Activated CD4-positive, alpha-beta T cell treated with anti-CD3 and anti-CD28 coated beads, Interleukin-2, amount 10 ng/mL, durations not matched to agents 7 days and 5 days (primary cell): ENCODE measurements around the gene RCAN1. TPM values are rescaled to one million over a fixed set of nuclear protein-coding genes. Genes with fewer than 3 reads are reported as not detected.
A peak's percentile ranks its signal among the peaks of the same experiment; 100 is the strongest.

Source experiments
- CTCF ChIA-PET: fragments of 350-600 bp; sonication (Branson Sonifier 250); formaldehyde crosslinking; loops from one replicate; lab custom pipeline; 2021; ENCODE audit warnings: antibody characterized with exemption; lab: Charles Lee
- POLR2A ChIA-PET: fragments of 350-600 bp; sonication (Branson Sonifier 250); formaldehyde crosslinking; loops from one replicate; lab custom pipeline; 2021; ENCODE audit warnings: antibody characterized with exemption; lab: Charles Lee
- DNase-seq: peaks from one replicate; pipeline ENCODE4 v3.0.0-alpha.2; 2020
- H3K27ac Mint-ChIP-seq: one replicate; pipeline ENCODE4 v1.8.0; 2021; ENCODE audit warnings: mild to moderate bottlenecking, moderate library complexity, mixed read lengths
- H3K27me3 Mint-ChIP-seq: one replicate; pipeline ENCODE4 v1.8.0; 2021; ENCODE audit warnings: mixed read lengths
- H3K36me3 Mint-ChIP-seq: one replicate; pipeline ENCODE4 v1.8.0; 2021; ENCODE audit warnings: low read depth, mixed read lengths
- H3K4me1 Mint-ChIP-seq: one replicate; pipeline ENCODE4 v1.8.0; 2021; ENCODE audit warnings: mixed read lengths
- H3K4me3 Mint-ChIP-seq: one replicate; pipeline ENCODE4 v1.8.0; 2021; ENCODE audit warnings: mild to moderate bottlenecking, moderate library complexity, mixed read lengths
- H3K9me3 Mint-ChIP-seq: one replicate; pipeline ENCODE4 v1.8.0; 2021; ENCODE audit warnings: mixed read lengths
- total RNA-seq, 2 experiments: library from RNA; stranded (reverse); gene quantifications; one replicate each; pipeline ENCODE4 v1.2.3, GENCODE V29; 2021

The RCAN1 gene
- total RNA-seq, 2 experiments from 2014 or later: 8.0 to 8.2 TPM

- no peaks in the 10 kb centered on the region for H3K9me3 Mint-ChIP-seq
- no peaks in the 10 kb centered on the region for H3K36me3 Mint-ChIP-seq
- ChIA-PET POLR2A (no interaction called here), CTCF (no interaction called here)
- no peaks in the 10 kb centered on the region for H3K27me3 Mint-ChIP-seq
- no peak overlapping the region for H3K27ac Mint-ChIP-seq
- no peaks in the 10 kb centered on the region for H3K4me1 Mint-ChIP-seq
- no peak overlapping the region for H3K4me3 Mint-ChIP-seq
- no peak for DNase-seq
Measured at GRCh38 chr21:34536311-34536710, 78.6 kb downstream of the RCAN1 start.

DNA sequence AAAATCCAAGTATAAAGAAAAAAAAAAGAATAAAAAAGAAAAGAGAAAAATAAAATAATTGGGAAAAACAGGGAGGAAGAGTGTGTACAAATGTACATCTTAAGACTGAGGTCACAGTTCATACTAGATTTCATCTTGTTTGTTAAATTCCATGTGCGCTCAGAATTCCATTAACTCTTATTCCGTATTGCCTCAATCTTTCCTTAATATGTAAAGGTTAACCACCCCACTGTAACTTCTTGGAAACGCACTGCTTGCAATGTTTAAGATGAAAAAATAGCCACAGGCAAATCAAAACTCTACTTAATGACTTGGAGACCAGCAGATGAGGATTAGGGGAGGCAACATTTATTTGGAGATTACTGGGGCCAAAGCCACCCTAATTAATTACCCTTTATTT lies 79.0 kb downstream of the RCAN1 start:
- DNase-seq: no peak
- Mint-ChIP-seq H3K27ac (no peak overlapping the region), H3K36me3 (no peaks in the 10 kb centered on the region), H3K27me3 (no peaks in the 10 kb centered on the region), H3K4me1 (no peaks in the 10 kb centered on the region), H3K9me3 (no peaks in the 10 kb centered on the region), H3K4me3 (no peak overlapping the region)
- ChIA-PET POLR2A (no interaction called here), CTCF (no interaction called here)

GRCh38 chr21:34534522-34534921 lies 80.4 kb downstream of the RCAN1 start:
- Mint-ChIP-seq H3K4me1 (no peaks in the 10 kb centered on the region), H3K9me3 (no peaks in the 10 kb centered on the region), H3K4me3 (no peak overlapping the region), H3K27ac (no peak overlapping the region), H3K36me3 (no peaks in the 10 kb centered on the region), H3K27me3 (no peaks in the 10 kb centered on the region)
- ChIA-PET CTCF (interaction anchor here (1.3 kb wide), 1 partner anchor 9 kb away, joined by 4 read pairs; no protein-coding TSS in a partner anchor), POLR2A (no interaction called here)
- DNase-seq: no peak

DNA sequence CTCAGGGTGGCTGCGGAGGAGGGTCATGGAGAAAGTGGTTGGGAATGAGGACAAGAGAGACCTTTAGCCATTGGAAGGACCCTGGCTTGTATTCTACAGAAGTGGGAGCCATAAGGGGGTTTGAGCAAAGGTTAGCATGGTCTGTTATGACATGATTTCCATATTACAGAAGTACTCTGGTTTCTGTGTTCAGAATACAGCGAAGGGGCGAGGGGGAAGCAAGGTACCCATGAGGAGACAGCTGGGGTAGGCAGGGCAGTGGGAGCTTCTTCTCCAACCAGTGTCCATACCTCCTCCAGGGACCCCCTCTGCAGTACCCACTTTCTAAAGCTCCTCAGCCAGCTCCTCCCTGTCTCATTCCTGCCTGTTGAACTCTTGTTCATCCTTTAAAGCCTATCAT lies 81.0 kb downstream of the RCAN1 start:
- H3K27ac Mint-ChIP-seq: no peak overlapping the region

DNA sequence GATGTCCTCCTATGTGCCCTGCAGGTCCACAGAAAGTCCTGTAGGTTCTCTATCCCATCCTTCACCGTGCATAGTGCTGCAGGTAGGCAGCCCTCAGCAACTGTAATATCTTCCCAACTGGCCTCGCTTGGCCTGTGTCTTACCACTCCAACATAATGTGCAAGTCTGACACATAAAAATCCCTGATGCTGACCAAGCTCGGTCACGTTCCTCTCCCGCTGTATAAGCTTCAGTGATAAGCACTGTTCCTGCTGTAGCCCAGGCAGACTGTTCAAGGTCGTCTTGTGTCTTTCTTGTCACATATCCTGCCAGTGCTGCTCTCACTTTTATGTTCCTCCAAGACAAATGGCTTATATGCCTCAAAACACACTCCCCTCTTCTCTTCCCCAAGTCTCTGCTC lies 83.5 kb downstream of the RCAN1 start:
- Mint-ChIP-seq H3K27me3 (no peaks in the 10 kb centered on the region), H3K36me3 (no peaks in the 10 kb centered on the region), H3K4me3 (no peak overlapping the region), H3K9me3 (no peaks in the 10 kb centered on the region), H3K4me1 (peaks cover 7% of the 10 kb centered on the region), H3K27ac (no peak overlapping the region)
- CTCF ChIA-PET: no interaction called here
- POLR2A ChIA-PET: no interaction called here
- no peak for DNase-seq

More for the DNA sequence above, 81.0 kb downstream of the RCAN1 start:
- Mint-ChIP-seq H3K4me3 (no peak overlapping the region), H3K9me3 (no peaks in the 10 kb centered on the region), H3K27me3 (no peaks in the 10 kb centered on the region), H3K36me3 (no peaks in the 10 kb centered on the region), H3K4me1 (no peaks in the 10 kb centered on the region)
- no peak for DNase-seq
- POLR2A ChIA-PET: no interaction called here
- CTCF ChIA-PET: interaction anchor here (1.3 kb wide), 1 partner anchor 9 kb away, joined by 4 read pairs; no protein-coding TSS in a partner anchor

GRCh38 chr21:34530261-34530660 lies 84.7 kb downstream of the RCAN1 start:
- H3K27me3 Mint-ChIP-seq: no peaks in the 10 kb centered on the region
- CTCF ChIA-PET: no interaction called here
- H3K4me1 Mint-ChIP-seq: peaks cover 9% of the 10 kb centered on the region
- POLR2A ChIA-PET: no interaction called here
- DNase-seq: no peak
- H3K36me3 Mint-ChIP-seq: no peaks in the 10 kb centered on the region
- no peak overlapping the region for H3K27ac Mint-ChIP-seq
- H3K9me3 Mint-ChIP-seq: no peaks in the 10 kb centered on the region
- no peak overlapping the region for H3K4me3 Mint-ChIP-seq

DNA sequence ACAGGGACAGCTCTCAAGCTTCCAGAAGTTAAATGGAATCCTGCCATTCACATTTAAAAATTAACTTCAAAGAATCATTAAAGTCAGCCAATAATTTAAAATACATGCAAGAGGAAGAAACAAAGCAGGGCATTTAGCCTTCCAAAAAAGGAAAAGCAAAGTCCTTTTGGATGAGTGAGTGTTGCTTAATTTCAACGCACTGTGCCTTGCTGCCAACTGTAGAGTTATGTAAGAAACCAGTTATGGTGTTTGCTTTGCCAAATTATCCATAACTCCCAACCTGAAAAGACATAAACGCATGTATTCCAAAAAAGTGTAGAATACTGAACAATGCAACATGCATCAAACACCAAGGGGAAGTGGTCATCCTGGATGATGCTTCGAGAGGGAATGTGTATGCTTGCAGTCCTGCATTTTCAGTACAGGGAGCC lies 86.8 kb downstream of the RCAN1 start:
- H3K36me3 Mint-ChIP-seq: no peaks in the 10 kb centered on the region
- no peaks in the 10 kb centered on the region for H3K27me3 Mint-ChIP-seq
- H3K4me3 Mint-ChIP-seq: no peak overlapping the region
- ChIA-PET CTCF (no interaction called here), POLR2A (no interaction called here)
- no peaks in the 10 kb centered on the region for H3K9me3 Mint-ChIP-seq
- peaks cover 9% of the 10 kb centered on the region for H3K4me1 Mint-ChIP-seq
- no peak for DNase-seq
- H3K27ac Mint-ChIP-seq: no peak overlapping the region

DNA sequence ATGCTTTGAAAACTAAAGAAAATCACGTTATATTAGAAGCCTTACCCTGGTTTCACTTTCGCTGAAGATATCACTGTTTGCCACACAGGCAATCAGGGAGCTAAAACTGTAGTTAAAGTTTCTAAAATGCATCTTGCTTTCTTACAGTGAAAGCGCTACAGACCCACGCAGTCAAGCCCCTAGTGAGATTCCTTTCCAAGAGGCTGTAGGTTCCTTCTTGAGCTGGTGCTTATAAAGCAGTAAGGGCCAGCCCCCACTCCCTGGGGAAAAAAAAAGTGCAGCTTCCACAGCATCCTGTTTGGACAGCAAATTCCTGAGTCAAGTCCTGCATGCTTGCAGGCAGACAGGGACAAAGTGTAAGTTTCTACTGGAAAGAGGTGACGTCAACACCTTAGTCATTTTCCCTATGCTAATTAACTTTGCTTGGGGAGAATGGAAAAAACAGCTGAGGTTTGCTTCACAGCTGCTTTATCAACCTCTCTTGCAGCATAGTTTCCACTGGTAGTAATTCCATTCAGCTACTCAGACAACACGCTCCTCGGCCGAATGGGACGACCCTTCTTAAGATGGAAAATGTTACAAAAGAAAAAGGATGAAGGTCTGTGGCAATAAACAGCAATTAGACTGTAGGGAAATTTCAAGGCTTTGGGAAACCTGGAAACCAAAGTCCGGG lies 88.2 kb downstream of the RCAN1 start:
- ChIA-PET CTCF (interaction anchor here (2.5 kb wide), 1 partner anchor 11 kb away, joined by 9 read pairs; no protein-coding TSS in a partner anchor), POLR2A (interaction anchor here (0.6 kb wide), 1 partner anchor 28 kb away, joined by 3 read pairs; no protein-coding TSS in a partner anchor)
- no peak for DNase-seq
- Mint-ChIP-seq H3K36me3 (no peaks in the 10 kb centered on the region), H3K27ac (peak overlapping the region; percentile 60), H3K27me3 (no peaks in the 10 kb centered on the region), H3K9me3 (no peaks in the 10 kb centered on the region), H3K4me3 (peak overlapping the region; percentile 37), H3K4me1 (peaks cover 9% of the 10 kb centered on the region)

GRCh38 chr21:34526241-34526617 lies 88.7 kb downstream of the RCAN1 start:
- POLR2A ChIA-PET: interaction anchor here (0.6 kb wide), 1 partner anchor 28 kb away, joined by 3 read pairs; no protein-coding TSS in a partner anchor
- H3K4me3 Mint-ChIP-seq: peak overlapping the region; percentile 37
- H3K27ac Mint-ChIP-seq: peak overlapping the region; percentile 60
- no peaks in the 10 kb centered on the region for H3K27me3 Mint-ChIP-seq
- peaks cover 2% of the 10 kb centered on the region for H3K36me3 Mint-ChIP-seq
- no peak for DNase-seq
- H3K4me1 Mint-ChIP-seq: peaks cover 9% of the 10 kb centered on the region
- CTCF ChIA-PET: interaction anchor here (0.5 to 2.5 kb wide), 2 partner anchors 11 to 1449 kb away, joined by 3 to 9 read pairs; no protein-coding TSS in a partner anchor
- H3K9me3 Mint-ChIP-seq: no peaks in the 10 kb centered on the region

GRCh38 chr21:34524646-34525601 lies 90.0 kb downstream of the RCAN1 start:
- POLR2A ChIA-PET: no interaction called here
- no peak overlapping the region for H3K27ac Mint-ChIP-seq
- no peak overlapping the region for H3K4me3 Mint-ChIP-seq

GRCh38 chr21:34523019-34523555 lies 91.8 kb downstream of the RCAN1 start:
- H3K36me3 Mint-ChIP-seq: peaks cover 2% of the 10 kb centered on the region
- no peak for DNase-seq
- H3K4me1 Mint-ChIP-seq: peaks cover 10% of the 10 kb centered on the region
- ChIA-PET POLR2A (no interaction called here), CTCF (interaction anchor here (0.6 to 1.8 kb wide), 9 partner anchors 8 to 1647 kb away, joined by 3 to 5 read pairs (median 3); no protein-coding TSS in a partner anchor)
- H3K27me3 Mint-ChIP-seq: no peaks in the 10 kb centered on the region
- H3K27ac Mint-ChIP-seq: no peak overlapping the region
- H3K9me3 Mint-ChIP-seq: no peaks in the 10 kb centered on the region
- no peak overlapping the region for H3K4me3 Mint-ChIP-seq

More at GRCh38 chr21:34524646-34525601, 90.0 kb downstream of the RCAN1 start:
- CTCF ChIA-PET: interaction anchor here (0.7 to 2.5 kb wide), 2 partner anchors 10 to 14 kb away, joined by 3 to 9 read pairs; no protein-coding TSS in a partner anchor
- no peak for DNase-seq
- H3K4me1 Mint-ChIP-seq: peaks cover 9% of the 10 kb centered on the region
- H3K9me3 Mint-ChIP-seq: no peaks in the 10 kb centered on the region
- no peaks in the 10 kb centered on the region for H3K27me3 Mint-ChIP-seq
- H3K36me3 Mint-ChIP-seq: peaks cover 2% of the 10 kb centered on the region

DNA sequence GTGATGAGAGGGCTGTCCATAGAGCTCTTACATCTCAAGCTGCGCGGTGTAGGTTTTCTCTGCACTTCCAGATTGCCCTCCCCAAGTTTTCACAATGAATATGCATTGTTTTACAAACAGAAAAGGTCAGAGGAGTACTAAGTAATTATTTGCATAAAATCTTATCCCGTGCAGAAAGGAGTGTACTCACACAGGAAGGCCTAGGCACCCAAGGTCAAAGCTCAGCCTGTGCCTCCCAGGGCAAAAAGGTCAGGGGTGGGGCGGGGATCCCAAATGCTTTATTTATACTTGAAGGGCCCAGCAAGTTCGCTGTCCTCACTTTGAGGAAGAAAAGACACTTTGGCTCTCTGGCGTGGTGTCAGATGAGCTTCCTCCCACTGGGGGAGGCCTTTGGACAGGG lies 92.6 kb downstream of the RCAN1 start:
- no peaks in the 10 kb centered on the region for H3K9me3 Mint-ChIP-seq
- POLR2A ChIA-PET: no interaction called here
- no peak for DNase-seq
- H3K27ac Mint-ChIP-seq: no peak overlapping the region
- H3K27me3 Mint-ChIP-seq: no peaks in the 10 kb centered on the region
- H3K4me3 Mint-ChIP-seq: no peak overlapping the region
- peaks cover 18% of the 10 kb centered on the region for H3K4me1 Mint-ChIP-seq
- peaks cover 2% of the 10 kb centered on the region for H3K36me3 Mint-ChIP-seq
- CTCF ChIA-PET: interaction anchor here (0.5 to 1.8 kb wide), 5 partner anchors 8 to 840 kb away, joined by 3 to 5 read pairs (median 3); no protein-coding TSS in a partner anchor
